HG03520 (cell line): Measurements from ENCODE around the gene EZH2.

Experiments used
- ATAC-seq: cut with Tn5 transposase; IDR thresholded peaks from one replicate; pipeline ENCODE4 v1.9.1; 2021; ENCODE audit warnings: mild to moderate bottlenecking, moderate library complexity; ENCODE audit not compliant: unreplicated experiment

EZH2 gene

DNA sequence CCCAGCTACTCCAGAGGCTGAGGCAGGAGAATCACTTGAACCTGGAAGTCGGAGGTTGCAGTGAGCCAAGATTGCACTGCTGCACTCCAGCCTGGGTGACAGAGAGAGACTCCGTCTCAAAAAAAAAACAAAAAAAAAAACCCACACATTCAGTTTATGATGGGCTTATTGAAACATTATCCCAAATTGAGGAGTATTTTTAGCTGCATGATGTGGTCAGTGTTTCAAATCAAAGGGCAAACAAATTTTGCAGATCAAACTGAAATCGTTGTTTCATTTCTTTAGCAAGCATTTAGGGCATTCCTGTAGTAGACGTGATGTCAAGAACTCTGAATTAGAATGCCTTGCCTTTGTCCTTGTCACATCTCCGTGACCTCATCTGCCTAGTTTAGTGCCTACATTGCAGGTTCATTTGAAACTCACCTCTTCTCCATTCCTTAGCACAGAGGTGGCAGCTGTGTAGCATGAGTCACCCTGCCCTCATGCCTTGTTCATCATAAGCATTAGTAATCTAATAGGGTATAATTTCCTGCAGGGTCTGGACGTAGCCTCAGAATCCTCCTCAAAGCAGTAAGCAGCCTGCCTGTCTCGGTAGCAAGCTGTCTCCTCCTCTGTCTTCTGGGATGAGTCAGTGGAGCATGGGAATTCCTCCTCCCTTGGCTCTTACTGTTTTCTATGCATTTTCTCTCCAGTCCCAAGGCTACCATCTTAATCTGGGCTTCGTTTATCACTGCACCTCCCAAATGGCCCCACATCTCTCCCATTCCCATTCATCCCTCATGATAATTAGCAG, 111.6 kb downstream of the EZH2 start:
- ATAC-seq = no peak

DNA sequence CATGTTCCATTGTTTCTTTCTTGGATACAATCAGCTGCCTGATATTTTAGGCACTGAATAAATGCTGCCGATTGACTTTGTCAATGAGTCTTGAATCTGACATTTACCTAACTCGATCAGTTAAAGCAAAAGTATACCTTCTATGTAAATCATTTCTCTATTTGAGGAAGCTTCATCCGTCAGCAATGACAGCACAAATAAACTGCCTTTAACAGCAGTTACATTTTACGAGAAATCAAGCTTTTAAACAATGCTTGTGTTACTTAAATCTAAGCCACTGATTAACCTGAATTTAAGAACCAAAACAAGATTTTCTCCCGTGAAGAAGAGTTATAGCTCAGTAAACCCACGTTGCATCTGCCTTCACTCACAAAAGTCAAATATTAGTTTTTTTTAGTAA, 114.1 kb downstream of the EZH2 start:
- no peak for ATAC-seq

DNA sequence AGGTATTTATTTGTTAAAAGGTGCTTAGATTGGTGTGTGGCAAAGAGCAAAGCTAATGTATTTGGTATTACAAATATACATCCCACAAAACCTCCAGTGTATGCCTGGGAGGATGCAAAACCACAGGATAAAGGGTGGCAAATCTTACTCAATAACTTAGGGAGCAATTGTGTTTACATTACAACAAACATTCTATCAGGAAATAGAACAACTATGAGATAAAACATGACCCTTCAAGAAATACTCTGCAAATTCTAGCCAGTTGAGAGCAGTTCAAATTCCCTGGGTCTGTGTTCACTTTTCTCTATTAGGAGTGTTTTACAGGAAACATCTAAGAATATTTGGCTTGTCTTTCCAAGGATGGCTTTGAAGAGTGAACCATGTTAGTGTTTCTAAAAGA, 120.5 kb downstream of the EZH2 start:
- ATAC-seq = no peak

DNA sequence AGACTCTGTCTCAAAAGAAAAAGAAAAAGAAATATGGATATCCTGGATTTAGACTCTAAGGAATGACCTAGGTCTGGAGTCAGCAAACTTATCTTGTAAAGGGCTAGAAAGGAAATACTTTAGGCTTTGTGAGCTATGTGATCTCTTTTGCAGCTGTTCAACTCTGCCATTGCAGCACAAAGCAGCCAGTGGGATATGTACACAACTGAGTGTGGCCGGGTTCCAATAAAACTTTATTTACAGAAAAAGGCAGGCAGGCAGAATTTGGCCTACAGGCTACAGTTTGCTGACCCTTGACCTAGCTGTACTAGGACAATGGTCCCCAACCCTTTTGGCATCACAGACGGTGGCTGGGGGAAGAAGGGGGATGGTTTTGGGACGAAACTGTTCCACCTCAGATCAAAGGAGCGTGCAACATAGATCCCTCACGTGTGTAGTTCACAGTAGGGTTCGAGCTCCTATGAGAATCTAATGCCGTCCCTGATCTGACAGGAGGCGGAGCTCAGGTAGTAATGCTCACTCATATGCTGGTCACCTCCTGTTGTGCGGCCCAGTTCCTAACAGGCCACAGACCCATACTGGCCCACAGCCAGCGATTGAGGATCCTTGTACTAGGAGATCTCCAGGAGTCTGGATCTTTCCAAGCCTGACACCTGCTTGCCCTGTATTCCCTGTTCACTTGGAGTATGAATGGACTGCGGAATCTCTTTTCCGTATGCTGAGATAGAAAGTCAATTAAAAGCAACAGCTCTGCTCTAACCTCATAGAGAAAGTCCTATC, 122.4 kb downstream of the EZH2 start:
- no peak for ATAC-seq
